GM19438 (cell line): ENCODE data around the gene SRA1.
A peak's percentile ranks its signal among the peaks of the same experiment; 100 is the strongest.

Experiments used
- ATAC-seq: cut with Tn5 transposase; IDR thresholded peaks from one replicate; pipeline ENCODE4 v1.9.1; 2021; ENCODE audit warnings: low read depth; ENCODE audit not compliant: unreplicated experiment

The SRA1 gene

GRCh38 chr5:140571105-140571504 lies 13.8 kb upstream of the SRA1 start:
- no peak for ATAC-seq

DNA sequence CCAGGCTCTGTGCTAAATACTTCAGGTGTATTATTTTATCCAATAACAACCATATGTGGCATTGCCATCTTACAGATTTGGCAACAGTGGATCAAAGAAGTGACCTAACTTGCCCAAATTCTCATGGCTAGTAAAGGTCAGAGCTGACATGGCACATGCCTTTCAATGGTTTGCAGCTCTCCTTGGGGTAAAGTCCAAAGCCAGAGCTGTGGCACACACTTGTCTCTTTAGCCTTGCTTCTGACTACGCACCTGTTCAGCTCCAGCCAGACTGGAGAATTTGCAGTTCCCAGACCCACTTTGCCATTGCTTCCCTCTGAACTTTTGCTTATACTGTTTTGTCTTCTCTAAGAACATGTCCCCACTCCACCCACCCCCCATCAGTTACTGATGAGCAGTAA lies 13.2 kb upstream of the SRA1 start:
- ATAC-seq, result no peak

- no peak for ATAC-seq
These were observed 12.8 kb upstream of the SRA1 start for GRCh38 chr5:140570058-140570457.

DNA sequence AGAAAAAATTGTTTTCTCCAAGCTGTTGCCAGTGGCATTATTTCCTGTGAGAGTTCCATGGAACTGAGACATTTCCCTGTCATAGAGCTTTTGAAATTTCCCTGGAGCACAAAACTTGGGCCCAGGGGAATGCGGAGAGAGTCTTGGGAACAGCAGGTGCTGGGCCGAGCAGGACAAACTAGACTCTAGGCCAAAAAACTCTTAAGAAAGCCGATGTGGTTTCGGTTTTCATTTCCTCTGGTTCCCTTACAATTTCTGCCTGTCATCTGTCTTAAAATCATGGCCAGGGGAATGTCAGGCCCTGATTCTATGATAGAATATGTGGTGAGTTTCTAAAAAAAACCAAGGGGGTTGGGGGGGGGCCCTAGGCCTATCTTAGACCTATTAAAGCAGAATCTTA lies 11.9 kb upstream of the SRA1 start:
- ATAC-seq, result peak; percentile 33

DNA sequence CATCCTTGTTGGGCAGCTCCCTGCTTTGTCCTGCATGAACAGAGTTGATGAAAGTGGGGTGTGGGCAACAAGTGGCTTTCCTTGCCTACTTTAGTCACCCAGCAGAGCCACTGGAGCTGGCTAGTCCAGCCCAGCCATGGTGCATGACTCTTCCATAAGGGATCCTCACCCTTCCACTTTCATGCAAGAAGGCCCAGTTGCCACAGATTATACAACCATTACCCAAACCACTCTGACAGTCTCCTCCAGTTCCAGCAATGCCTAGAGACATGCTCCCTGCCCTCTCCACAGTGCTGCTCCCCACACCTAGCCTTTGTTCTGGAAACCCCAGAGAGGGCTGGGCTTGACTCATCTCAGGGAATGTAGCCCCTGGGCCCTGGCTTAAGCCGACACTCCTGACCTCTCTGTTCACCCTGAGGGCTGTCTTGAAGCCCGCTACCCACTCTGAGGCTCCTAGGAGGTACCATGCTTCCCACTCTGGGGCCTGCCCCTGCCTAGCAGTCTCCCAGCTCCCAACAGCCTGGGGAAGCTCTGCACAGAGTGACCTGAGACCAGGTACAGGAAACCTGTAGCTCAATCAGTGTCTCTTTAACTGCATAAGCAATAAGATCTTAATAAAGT lies 11.3 kb upstream of the SRA1 start:
- ATAC-seq, result no peak

- no peak for ATAC-seq
These were observed 10.6 kb upstream of the SRA1 start for GRCh38 chr5:140567871-140568270.

- ATAC-seq, result no peak
These were observed 10.0 kb upstream of the SRA1 start for GRCh38 chr5:140567136-140567818.

- no peak for ATAC-seq
These were observed 9.4 kb upstream of the SRA1 start for GRCh38 chr5:140566665-140567064.

GRCh38 chr5:140565780-140566095 lies 8.5 kb upstream of the SRA1 start:
- no peak for ATAC-seq

GRCh38 chr5:140565024-140565779 lies 7.9 kb upstream of the SRA1 start:
- no peak for ATAC-seq

GRCh38 chr5:140564196-140565023 lies 7.1 kb upstream of the SRA1 start, which contains the start of the genes APBB3 and SLC35A4:
TSS of gene APBB3 (minus strand) at chr5:140564598. CDS start at chr5:140564245, 353 bp downstream.
TSS of gene SLC35A4 (plus strand) at chr5:140564828. CDS start at chr5:140567170, 2,342 bp downstream.
- ATAC-seq, result peak; percentile 87

- no peak for ATAC-seq
These were observed 6.3 kb upstream of the SRA1 start for GRCh38 chr5:140563596-140563995.

DNA sequence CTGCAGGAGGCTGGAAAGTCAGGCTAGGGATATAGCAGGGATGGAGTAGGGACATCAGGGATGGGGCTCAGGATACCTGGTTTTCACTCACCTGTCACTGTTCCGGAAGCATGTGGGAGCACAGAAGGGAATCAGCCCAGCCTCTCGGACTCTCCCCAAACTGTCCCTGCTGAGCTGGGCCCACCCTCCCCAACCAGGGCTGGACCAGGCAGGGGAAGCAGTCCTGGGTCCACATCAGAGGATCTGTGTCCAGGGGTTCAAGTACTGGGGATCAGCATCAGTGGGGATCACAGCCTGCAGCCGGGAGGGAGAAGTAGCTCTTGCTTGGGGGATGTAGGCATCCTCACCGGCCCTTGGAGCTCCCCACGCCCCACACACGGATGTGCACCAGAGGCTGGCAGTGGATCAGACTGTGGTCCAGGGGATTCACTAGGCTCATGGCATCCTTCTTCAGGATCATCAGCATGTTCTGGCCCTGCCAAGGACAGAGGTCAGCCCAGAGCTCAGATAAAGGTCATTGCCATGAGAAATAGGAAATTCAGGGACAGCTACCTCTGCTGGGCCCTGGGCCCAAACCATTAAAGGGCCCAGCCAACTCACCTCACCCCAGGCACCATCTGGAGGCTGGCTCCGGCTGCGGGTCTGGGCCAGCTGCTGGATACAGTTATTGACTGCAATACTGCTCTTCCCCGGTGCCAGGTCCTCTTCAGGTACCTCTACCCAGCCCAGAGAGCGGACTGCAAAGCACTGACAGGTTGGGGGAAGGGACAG lies 4.7 kb upstream of the SRA1 start:
- no peak for ATAC-seq

DNA sequence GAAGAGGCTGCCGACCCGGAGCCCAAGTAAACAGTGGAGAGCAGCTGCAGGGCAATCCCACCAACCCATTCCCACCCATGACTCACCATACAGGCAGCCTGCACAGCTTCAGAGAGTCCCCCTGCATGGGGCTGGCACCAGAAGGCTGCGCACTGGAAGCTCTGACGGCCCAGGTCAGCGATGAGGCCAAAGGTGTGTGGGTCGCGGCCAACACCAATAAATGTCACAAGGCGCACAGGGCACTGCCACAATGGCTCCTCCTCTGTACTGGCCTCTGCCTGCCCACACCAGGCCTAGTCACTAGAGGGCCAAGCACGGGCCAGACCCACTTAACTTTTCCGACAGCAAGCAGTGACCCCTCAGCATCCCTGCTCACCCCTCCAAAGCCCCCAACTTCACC lies 3.0 kb upstream of the SRA1 start:
- ATAC-seq, result no peak

DNA sequence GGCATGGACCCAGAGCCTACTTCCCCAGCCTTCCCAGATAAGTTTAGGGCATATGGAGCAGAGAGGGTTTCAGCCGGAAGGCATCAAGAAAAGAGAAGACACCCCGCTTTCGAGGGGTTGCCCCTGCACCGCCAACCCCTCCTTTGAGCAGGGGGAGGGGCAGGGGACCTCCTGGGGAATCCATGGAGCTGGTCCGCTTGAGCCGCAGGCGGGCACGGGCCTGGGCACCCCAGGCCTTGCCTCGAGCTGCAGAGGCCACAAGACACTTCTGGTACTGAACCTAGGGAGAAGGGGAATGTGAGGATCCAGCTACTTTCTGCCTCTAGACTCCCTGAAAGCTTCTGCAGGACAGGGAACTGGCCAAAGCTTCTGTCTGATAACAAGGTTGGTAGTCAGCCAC lies 1.3 kb upstream of the SRA1 start:
- ATAC-seq, result no peak

GRCh38 chr5:140557965-140558364 lies 692 bp upstream of the SRA1 start:
- ATAC-seq, result no peak

DNA sequence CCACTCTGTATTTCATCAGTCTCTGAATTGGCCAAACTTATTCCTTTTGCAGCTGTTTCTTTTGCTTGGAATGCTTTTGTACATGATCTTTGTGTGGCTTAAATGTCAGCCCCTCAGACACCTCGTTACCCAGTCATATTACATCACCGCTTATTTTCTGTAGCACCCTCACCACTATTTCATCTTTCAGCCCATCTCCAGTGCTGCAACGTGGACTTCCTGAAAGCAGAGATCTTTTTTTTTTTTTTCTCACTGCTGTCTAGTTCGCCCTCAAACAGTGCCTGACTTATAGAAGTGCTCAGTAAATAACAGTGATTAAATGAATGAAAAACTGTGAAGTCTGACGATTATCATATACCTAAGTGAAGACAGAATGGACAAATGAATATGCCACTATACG lies 835 bp downstream of the SRA1 start:
- no peak for ATAC-seq

- no peak for ATAC-seq
These were observed 1.4 kb downstream of the SRA1 start for GRCh38 chr5:140555747-140556312.

DNA sequence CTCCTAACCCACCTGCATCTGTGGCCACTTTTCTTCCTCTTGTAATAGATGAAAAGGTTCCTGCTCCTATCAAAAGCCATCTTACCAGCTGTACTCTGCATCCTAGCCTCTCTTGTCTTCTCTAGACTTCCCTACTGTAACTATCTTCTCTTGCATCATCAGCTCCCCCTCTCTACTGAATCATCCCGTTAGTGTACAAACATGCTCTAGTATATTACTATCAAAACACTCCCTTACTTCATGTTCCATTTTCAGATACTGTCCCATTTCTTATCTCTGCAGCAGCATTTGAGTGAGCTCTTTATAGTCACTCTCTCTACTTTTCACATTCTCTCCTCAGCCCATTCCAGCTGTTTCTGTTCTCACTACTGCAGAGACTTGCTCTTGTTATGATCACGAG lies 2.8 kb downstream of the SRA1 start:
- ATAC-seq, result no peak

DNA sequence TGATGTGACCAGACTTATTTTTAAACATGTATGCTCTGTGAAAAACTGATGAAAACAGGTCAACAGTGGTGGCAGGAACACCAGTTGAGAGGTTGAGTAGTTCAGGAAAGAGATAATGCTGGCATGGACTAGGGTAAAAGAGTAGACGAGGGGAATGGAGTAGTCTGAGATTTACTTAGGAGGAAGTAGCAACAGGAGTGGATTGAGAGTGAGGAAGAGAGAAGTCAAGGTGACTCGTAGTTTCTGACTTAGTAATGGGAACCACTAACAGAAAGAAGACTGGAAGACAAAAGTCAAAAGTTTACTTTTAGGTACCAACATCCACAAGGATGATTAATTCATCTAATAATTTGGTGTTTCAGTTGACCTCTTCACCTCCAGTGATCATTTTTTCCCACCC lies 3.6 kb downstream of the SRA1 start:
- ATAC-seq, result no peak
